GM12891 (cell line): Measurements from ENCODE around the gene SEZ6. TPM values are rescaled to one million over a fixed set of nuclear protein-coding genes. Genes with fewer than 3 reads are reported as not detected.

Experiments
- DNase-seq: peaks from one replicate; pipeline ENCODE4 v3.0.0; 2011; ENCODE audit warnings: low spot score; ENCODE audit not compliant: insufficient read length
- FAIRE-seq: peaks from 2 replicates; lab custom pipeline; 2011; peaks lifted over from hg19 to GRCh38; lab: Jason Lieb, UNC
- PAX5 ChIP-seq: IDR thresholded peaks from 2 replicates; pipeline ENCODE4 v1.6.1; 2011; ENCODE audit warnings: low read length, moderate library complexity, mild to moderate bottlenecking; ENCODE audit not compliant: insufficient read depth, severe bottlenecking
- POLR2A ChIP-seq: IDR thresholded peaks from 2 replicates; pipeline ENCODE4 v1.6.1; 2011; ENCODE audit warnings: low read depth, low read length, control low read depth
- POLR2AphosphoS5 ChIP-seq: IDR thresholded peaks from 2 replicates; pipeline ENCODE4 v1.6.1; 2011; ENCODE audit warnings: low read depth, low read length, control low read depth
- POU2F2 ChIP-seq: IDR thresholded peaks from 2 replicates; pipeline ENCODE4 v1.6.1; 2011; ENCODE audit warnings: low read depth, mild to moderate bottlenecking, control low read depth, low read length, moderate library complexity
- SPI1 ChIP-seq: IDR thresholded peaks from 2 replicates; pipeline ENCODE4 v1.6.1; 2011; ENCODE audit warnings: low read depth, low read length, control low read depth
- TAF1 ChIP-seq: IDR thresholded peaks from 2 replicates; pipeline ENCODE4 v1.6.1; 2011; ENCODE audit warnings: low read depth, low read length, control low read depth
- polyA plus RNA-seq: library from polyadenylated mRNA; unstranded; fragments of >200 nt; gene quantifications from one replicate; pipeline ENCODE4 v1.2.1, GENCODE V29; 2012; ENCODE audit warnings: low read depth, missing spikeins, inconsistent platforms; ENCODE audit not compliant: missing spikeins

The SEZ6 gene, protein sequence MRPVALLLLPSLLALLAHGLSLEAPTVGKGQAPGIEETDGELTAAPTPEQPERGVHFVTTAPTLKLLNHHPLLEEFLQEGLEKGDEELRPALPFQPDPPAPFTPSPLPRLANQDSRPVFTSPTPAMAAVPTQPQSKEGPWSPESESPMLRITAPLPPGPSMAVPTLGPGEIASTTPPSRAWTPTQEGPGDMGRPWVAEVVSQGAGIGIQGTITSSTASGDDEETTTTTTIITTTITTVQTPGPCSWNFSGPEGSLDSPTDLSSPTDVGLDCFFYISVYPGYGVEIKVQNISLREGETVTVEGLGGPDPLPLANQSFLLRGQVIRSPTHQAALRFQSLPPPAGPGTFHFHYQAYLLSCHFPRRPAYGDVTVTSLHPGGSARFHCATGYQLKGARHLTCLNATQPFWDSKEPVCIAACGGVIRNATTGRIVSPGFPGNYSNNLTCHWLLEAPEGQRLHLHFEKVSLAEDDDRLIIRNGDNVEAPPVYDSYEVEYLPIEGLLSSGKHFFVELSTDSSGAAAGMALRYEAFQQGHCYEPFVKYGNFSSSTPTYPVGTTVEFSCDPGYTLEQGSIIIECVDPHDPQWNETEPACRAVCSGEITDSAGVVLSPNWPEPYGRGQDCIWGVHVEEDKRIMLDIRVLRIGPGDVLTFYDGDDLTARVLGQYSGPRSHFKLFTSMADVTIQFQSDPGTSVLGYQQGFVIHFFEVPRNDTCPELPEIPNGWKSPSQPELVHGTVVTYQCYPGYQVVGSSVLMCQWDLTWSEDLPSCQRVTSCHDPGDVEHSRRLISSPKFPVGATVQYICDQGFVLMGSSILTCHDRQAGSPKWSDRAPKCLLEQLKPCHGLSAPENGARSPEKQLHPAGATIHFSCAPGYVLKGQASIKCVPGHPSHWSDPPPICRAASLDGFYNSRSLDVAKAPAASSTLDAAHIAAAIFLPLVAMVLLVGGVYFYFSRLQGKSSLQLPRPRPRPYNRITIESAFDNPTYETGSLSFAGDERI
- polyA plus RNA-seq = 0.31 TPM

DNA sequence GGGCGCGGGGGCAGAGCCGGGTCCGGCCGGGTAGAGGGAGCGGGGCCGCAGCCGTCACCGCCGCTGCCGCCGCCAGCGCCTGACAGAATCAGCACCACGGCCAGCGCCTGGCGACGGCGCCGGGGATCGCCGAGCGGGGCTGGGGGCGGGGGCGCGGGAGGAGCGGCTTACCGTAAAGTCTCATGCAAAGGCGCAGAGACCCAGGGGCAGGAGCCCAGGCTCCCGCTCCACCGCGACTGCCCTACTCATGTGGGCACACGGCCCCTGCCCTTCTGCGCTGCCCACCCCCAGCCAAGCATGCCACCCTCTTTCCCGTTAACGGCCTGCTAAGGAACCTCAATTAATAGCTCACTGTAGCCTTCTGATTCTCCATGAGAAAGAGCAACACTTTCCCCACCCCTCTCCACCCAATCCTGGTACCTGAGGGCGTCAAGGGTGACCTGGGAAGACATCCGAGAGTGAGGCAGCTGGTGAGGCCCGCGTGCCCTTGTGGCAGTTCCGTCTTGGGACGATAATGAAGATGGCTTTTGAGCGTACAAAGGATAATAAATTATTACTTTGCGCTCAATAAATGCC lies at the start of gene SEZ6:
SEZ6 (minus strand) TSS at position 98 of the 576 bp plus-strand sequence. CDS start 164 bp downstream, outside the sequence.
- FAIRE-seq (peak; percentile 38), DNase-seq (peak; percentile 82)
- TF ChIP-seq POLR2AphosphoS5 (no peak), TAF1 (no peak), PAX5 (no peak), POU2F2 (no peak), POLR2A (no peak), SPI1 (no peak)

GRCh38 chr17:29054835-29055234 lies 49.0 kb upstream of the SEZ6 start:
- TF ChIP-seq TAF1 (no peak), PAX5 (no peak), POLR2AphosphoS5 (no peak), POU2F2 (no peak), SPI1 (no peak)
- no peak for FAIRE-seq

GRCh38 chr17:29051731-29052130 lies 45.9 kb upstream of the SEZ6 start:
- FAIRE-seq = no peak
- no peak for TF ChIP-seq SPI1
- no peak for TF ChIP-seq POU2F2
- TF ChIP-seq POLR2AphosphoS5 = no peak
- no peak for TF ChIP-seq TAF1
- TF ChIP-seq POLR2A = no peak
- TF ChIP-seq PAX5 = no peak

More at GRCh38 chr17:29054835-29055234, 49.0 kb upstream of the SEZ6 start:
- no peak for DNase-seq

GRCh38 chr17:29051194-29051593 lies 45.4 kb upstream of the SEZ6 start:
- no peak for DNase-seq
- TF ChIP-seq POLR2A = no peak

More at GRCh38 chr17:29051731-29052130, 45.9 kb upstream of the SEZ6 start:
- no peak for DNase-seq

DNA sequence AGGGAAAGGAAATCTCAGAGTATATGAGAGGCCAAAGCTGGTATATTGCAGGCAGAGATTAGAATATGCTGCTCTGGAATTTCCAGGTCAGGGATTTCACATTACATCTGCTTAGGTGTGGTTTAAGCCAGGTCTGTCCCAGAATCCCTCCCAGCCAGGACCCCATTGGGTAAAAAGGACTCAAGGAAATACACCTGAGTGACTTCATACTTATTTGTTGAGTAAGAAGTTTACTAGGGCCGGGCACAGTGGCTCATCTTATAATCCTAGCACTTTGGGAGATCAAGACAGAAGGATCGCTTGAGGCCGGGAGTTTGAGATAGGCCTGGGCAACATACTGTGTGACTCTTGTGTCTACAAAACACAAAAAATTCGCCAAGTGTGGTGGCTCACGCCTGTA lies 44.3 kb upstream of the SEZ6 start:
- FAIRE-seq (no peak), DNase-seq (no peak)
- TF ChIP-seq POLR2A (no peak), SPI1 (no peak), POU2F2 (no peak), PAX5 (no peak), TAF1 (no peak), POLR2AphosphoS5 (no peak)

More at GRCh38 chr17:29051194-29051593, 45.4 kb upstream of the SEZ6 start:
- no peak for FAIRE-seq

DNA sequence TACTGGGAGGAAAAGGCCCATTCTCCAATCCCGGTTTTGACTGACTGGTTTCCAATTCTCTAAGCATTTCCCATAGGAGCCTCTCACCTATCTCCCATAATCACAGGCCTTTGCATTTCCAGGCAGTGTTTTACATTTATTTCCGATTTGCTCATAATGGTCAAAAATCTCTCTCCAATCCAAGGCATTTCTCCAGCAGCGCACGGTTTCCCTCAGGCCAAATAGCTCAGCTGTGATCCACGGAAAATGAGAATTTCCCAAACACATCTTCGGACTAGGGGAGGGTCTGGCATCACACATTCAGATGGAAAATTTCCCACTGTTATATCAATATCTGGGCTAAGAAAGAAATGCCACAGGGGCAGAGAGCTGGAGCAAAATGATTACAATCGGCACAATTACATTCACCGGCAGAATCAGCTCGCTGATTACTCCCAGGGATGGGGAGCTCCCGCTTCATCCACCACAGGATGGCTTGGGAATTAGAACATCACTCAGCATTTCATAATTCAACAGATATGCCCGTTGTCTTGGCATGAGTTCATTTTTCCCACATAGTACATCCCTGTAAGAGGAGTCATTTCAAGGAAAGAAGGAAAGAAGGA lies 43.8 kb upstream of the SEZ6 start:
- no peak for FAIRE-seq
- no peak for DNase-seq
- TF ChIP-seq POU2F2 (no peak), PAX5 (no peak), TAF1 (no peak), POLR2AphosphoS5 (no peak), POLR2A (no peak), SPI1 (no peak)

- TF ChIP-seq POLR2A (no peak), POU2F2 (no peak), SPI1 (no peak), PAX5 (no peak), TAF1 (no peak), POLR2AphosphoS5 (no peak)
- peak; percentile 16 for FAIRE-seq
- no peak for DNase-seq
Observed at GRCh38 chr17:29048440-29049368, 42.9 kb upstream of the SEZ6 start.

DNA sequence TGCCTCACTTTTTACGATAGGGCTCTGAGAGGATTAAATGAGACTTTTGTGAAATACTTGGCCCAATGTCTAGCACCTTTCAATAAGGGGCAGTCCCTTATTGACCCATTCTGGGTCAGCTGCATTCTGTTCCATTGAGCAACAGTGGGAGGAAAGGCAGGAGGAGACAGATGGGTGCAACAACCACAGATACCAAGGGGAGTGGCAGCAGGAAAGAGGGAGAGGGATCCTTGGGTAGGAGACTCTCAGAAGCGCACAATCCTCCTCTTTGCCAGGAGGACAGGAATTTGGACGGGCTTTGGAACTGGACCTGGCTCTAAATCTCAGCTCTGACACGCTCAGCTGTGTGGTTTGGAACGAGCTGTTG lies 40.6 kb upstream of the SEZ6 start:
- DNase-seq = no peak
- TF ChIP-seq TAF1 (no peak), POLR2A (no peak), PAX5 (no peak), POLR2AphosphoS5 (no peak), SPI1 (no peak), POU2F2 (no peak)
- FAIRE-seq = no peak
